Right lobe of liver (tissue), 4 donors: Measurements from ENCODE around the gene PITPNB.

Source experiments
- POLR2A ChIP-seq: fragments of 450-650 bp; IDR thresholded peaks from one replicate; pipeline ENCODE4 v1.6.1; 2017; ENCODE audit warnings: antibody characterized with exemption, mild to moderate bottlenecking
- TF ChIP-seq, protein P1 (sequence below), 4 donors: fragments of 200-600 bp in 3 of 4; fragments of 450-650 bp in 1 of 4; IDR thresholded peaks; one replicate each; pipeline versions ENCODE4 v1.5.1 to v1.8.0; 2016 to 2022; ENCODE audit warnings: antibody characterized with exemption in 4 of 4, mild to moderate bottlenecking in 2 of 4
- donor health status: DM: no; HTN: no; CAD: no.
- donor health status: DM: no; HTN: no; CAD: no.
- donor health status: DM: no; HTN: yes; CAD: no.

- no peak for TF ChIP-seq POLR2A
- TF ChIP-seq, protein P1, sequence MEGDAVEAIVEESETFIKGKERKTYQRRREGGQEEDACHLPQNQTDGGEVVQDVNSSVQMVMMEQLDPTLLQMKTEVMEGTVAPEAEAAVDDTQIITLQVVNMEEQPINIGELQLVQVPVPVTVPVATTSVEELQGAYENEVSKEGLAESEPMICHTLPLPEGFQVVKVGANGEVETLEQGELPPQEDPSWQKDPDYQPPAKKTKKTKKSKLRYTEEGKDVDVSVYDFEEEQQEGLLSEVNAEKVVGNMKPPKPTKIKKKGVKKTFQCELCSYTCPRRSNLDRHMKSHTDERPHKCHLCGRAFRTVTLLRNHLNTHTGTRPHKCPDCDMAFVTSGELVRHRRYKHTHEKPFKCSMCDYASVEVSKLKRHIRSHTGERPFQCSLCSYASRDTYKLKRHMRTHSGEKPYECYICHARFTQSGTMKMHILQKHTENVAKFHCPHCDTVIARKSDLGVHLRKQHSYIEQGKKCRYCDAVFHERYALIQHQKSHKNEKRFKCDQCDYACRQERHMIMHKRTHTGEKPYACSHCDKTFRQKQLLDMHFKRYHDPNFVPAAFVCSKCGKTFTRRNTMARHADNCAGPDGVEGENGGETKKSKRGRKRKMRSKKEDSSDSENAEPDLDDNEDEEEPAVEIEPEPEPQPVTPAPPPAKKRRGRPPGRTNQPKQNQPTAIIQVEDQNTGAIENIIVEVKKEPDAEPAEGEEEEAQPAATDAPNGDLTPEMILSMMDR (IDR thresholded peaks at IDR 0.05): no peak
Observed at GRCh38 chr22:27840436-27840835, 78.6 kb downstream of the PITPNB start.
